ENCODE measurements around the gene NPAS3.

- TF ChIP-seq YY1 (tag by site-specific recombination; IDR thresholded peaks at IDR 0.05), result no peak
- TF ChIP-seq PBX3 (CRISPR knock-in tag; IDR thresholded peaks at IDR 0.05), result no peak
- TF ChIP-seq ZNF623 (tag by site-specific recombination; IDR thresholded peaks at IDR 0.05), result no peak
- no peak for TF ChIP-seq CTCF (tag by site-specific recombination; IDR thresholded peaks at IDR 0.05)
- TF ChIP-seq ZNF571 (tag by site-specific recombination; IDR thresholded peaks at IDR 0.05), result no peak
- TF ChIP-seq SP2 (tag by site-specific recombination; IDR thresholded peaks at IDR 0.05), result no peak
- no peak for TF ChIP-seq ZSCAN5A (tag by site-specific recombination; IDR thresholded peaks at IDR 0.05)
- TF ChIP-seq BCL11B (tag by site-specific recombination; IDR thresholded peaks at IDR 0.05; ENCODE audit: low read depth), result no peak
- no peak for TF ChIP-seq ZFP37 (tag by site-specific recombination; IDR thresholded peaks at IDR 0.05)
- no peak for TF ChIP-seq ZBTB21 (tag by site-specific recombination; IDR thresholded peaks at IDR 0.05)
- no peak for TF ChIP-seq HOXA7 (CRISPR knock-in tag; IDR thresholded peaks at IDR 0.05; ENCODE audit: borderline replicate concordance)
- TF ChIP-seq ZFP41 (tag by site-specific recombination; IDR thresholded peaks at IDR 0.05; ENCODE audit: borderline replicate concordance), result no peak
These were observed 114.3 kb downstream of the NPAS3 start for GRCh38 chr14:33052943-33053342.
